K562 (cell line): ENCODE data around the gene MBD2. TPM values are rescaled to one million over a fixed set of nuclear protein-coding genes. Genes with fewer than 3 reads are reported as not detected.
A peak's percentile ranks its signal among the peaks of the same experiment; 100 is the strongest.

Source experiments
- ARHGAP35 ChIP-seq: fragments of 450-650 bp; IDR thresholded peaks from 2 replicates; pipeline ENCODE4 v1.6.1; 2018; ENCODE audit not compliant: partially characterized antibody
- BDP1 ChIP-seq: IDR thresholded peaks from 3 replicates; pipeline ENCODE4 v1.6.1; 2011; ENCODE audit not compliant: insufficient read length, insufficient read depth
- BRD9 ChIP-seq: fragments of 450-650 bp; IDR thresholded peaks from 2 replicates; pipeline ENCODE4 v1.6.1; 2018; ENCODE audit warnings: low read depth; ENCODE audit not compliant: partially characterized antibody
- C11orf30 ChIP-seq: fragments of 450-650 bp; IDR thresholded peaks from 2 replicates; pipeline ENCODE4 v1.6.1; 2016; ENCODE audit warnings: low read depth, mild to moderate bottlenecking
- CEBPB ChIP-seq: fragments of 450-650 bp; IDR thresholded peaks from 2 replicates; pipeline ENCODE4 v1.6.1; 2016; ENCODE audit warnings: missing genetic modification characterization, missing compliant biosample characterization
- CREB3L1 ChIP-seq: fragments of 450-650 bp; IDR thresholded peaks from 2 replicates; pipeline ENCODE4 v1.6.1; 2014; ENCODE audit warnings: low read depth, mild to moderate bottlenecking, moderate library complexity, borderline replicate concordance
- EGR1 ChIP-seq: fragments of 450-650 bp; conservative IDR thresholded peaks from 2 replicates; pipeline ENCODE4 v1.6.1; 2017; ENCODE audit warnings: mild to moderate bottlenecking
- HCFC1 ChIP-seq: IDR thresholded peaks from 2 replicates; pipeline ENCODE4 v1.6.1; 2012; ENCODE audit warnings: low read depth, low read length, improper control_type of control experiment
- HDAC3 ChIP-seq: fragments of 450-650 bp; IDR thresholded peaks from 2 replicates; pipeline ENCODE4 v1.6.1; 2018; ENCODE audit warnings: borderline replicate concordance, mild to moderate bottlenecking, moderate library complexity; ENCODE audit not compliant: partially characterized antibody
- ILK ChIP-seq: fragments of 450-650 bp; IDR thresholded peaks from 2 replicates; pipeline ENCODE4 v1.6.1; 2016; ENCODE audit warnings: missing genetic modification characterization, low read depth, mild to moderate bottlenecking, missing compliant biosample characterization, moderate library complexity, borderline replicate concordance
- JUN ChIP-seq, 2 experiments: sonication (generic) in 1 of 2; formaldehyde crosslinking in 1 of 2; IDR thresholded peaks; 2 replicates each; pipeline versions ENCODE4 v1.6.1 to v1.8.0; 2012 to 2022; ENCODE audit warnings: borderline replicate concordance in 2 of 2, mild to moderate bottlenecking in 2 of 2, improper control_type of control experiment in 1 of 2, low read depth in 1 of 2, low read length in 1 of 2, missing genetic modification reagents in 1 of 2
- MYBL2 ChIP-seq, 2 experiments: fragments of 450-650 bp in 1 of 2; sonication (generic) in 1 of 2; formaldehyde crosslinking in 1 of 2; IDR thresholded peaks; 2 replicates each; pipeline versions ENCODE4 v1.6.1 to v1.8.1; 2017 to 2022; ENCODE audit warnings: borderline replicate concordance in 1 of 2, inconsistent platforms in 1 of 2, low read depth in 1 of 2, mild to moderate bottlenecking in 1 of 2, missing genetic modification reagents in 1 of 2, moderate library complexity in 1 of 2
- MYNN ChIP-seq, 2 experiments: sonication (generic); formaldehyde crosslinking in 1 of 2; IDR thresholded peaks; 2 replicates each; pipeline versions ENCODE4 v1.5.0 to v1.6.1; 2016 to 2020; ENCODE audit warnings: antibody characterized with exemption in 1 of 2, missing genetic modification reagents in 1 of 2
- RB1 ChIP-seq: fragments of 450-650 bp; IDR thresholded peaks from 2 replicates; pipeline ENCODE4 v1.6.1; 2017; ENCODE audit warnings: low read depth, mild to moderate bottlenecking
- RBBP5 ChIP-seq: fragments of 200-600 bp; sonication (generic); IDR thresholded peaks from 2 replicates; pipeline ENCODE4 v1.6.1; 2012; ENCODE audit warnings: borderline replicate concordance, mild to moderate bottlenecking, low read length, control low read depth, inconsistent platforms; ENCODE audit not compliant: insufficient read depth, poor library complexity, severe bottlenecking
- RBFOX2 ChIP-seq: fragments of 200-400 bp; formaldehyde crosslinking; IDR thresholded peaks from 2 replicates; pipeline ENCODE4 v1.6.1; 2017; ENCODE audit warnings: low read depth, mild to moderate bottlenecking, low read length, moderate library complexity
- TAF9B ChIP-seq: fragments of 450-650 bp; IDR thresholded peaks from 2 replicates; pipeline ENCODE4 v1.6.1; 2018; ENCODE audit warnings: mild to moderate bottlenecking; ENCODE audit not compliant: partially characterized antibody
- UBTF ChIP-seq, 2 experiments: IDR thresholded peaks; 2 replicates each; pipeline ENCODE4 v1.6.1; 2012; ENCODE audit warnings: improper control_type of control experiment in 2 of 2, low read depth in 2 of 2, low read length in 2 of 2, borderline replicate concordance in 1 of 2
- ZBTB49 ChIP-seq: sonication (generic); formaldehyde crosslinking; IDR thresholded peaks from 2 replicates; pipeline ENCODE4 v1.8.0; 2022; ENCODE audit warnings: missing genetic modification reagents, mild to moderate bottlenecking, borderline replicate concordance
- ZNF384 ChIP-seq: IDR thresholded peaks from 2 replicates; pipeline ENCODE4 v1.6.1; 2012; ENCODE audit warnings: low read depth, low read length, improper control_type of control experiment
- ZNF717 ChIP-seq: fragments of 250-450 bp; sonication (Bioruptor Pico); IDR thresholded peaks from 2 replicates; pipeline ENCODE4 v1.5.0; 2021
- polyA plus RNA-seq, 8 experiments: library from polyadenylated mRNA; depleted of rRNA in 4 of 8; stranded (reverse) in 5 of 8; unstranded in 3 of 8; fragments of >200 nt; fragmentation: Nextera tagmentation in 2 of 8; fragmentation: Illumina TruSeq in 1 of 8; extraction: Ambion mirVana in 2 of 8; extraction: Trizol in 1 of 8; gene quantifications; 2 replicates each; pipeline versions ENCODE4 v1.2.1 to v1.2.3, GENCODE V29; 2011 to 2014; ENCODE audit warnings: inconsistent platforms in 1 of 8, missing spikeins in 1 of 8
- total RNA-seq, 7 experiments: library from RNA; depleted of rRNA in 6 of 7; stranded (reverse); fragments of >200 nt in 6 of 7; fragmentation: Illumina TruSeq in 2 of 7; extraction: Trizol in 2 of 7; gene quantifications; 2 replicates each; pipeline versions ENCODE4 v1.2.1 to v1.2.3, GENCODE V29; 2011 to 2021; ENCODE audit warnings: low replicate concordance in 1 of 7

The MBD2 gene
- total and polyA plus RNA-seq, 9 of the 15 experiments (the other 6 are each of a cell fraction or from before 2014, with no cell fraction given), result 4.4 to 40.2 (median 13.9) TPM

GRCh38 chr18:54224379-54225014 is at the start of gene MBD2 (continued):
- TF ChIP-seq CREB3L1, result peak; percentile 50; the same call in 1 of the 2 replicates
- no peak for TF ChIP-seq BDP1
- TF ChIP-seq RB1, result peak; percentile 68
- no peak for TF ChIP-seq MYBL2 (IDR thresholded peaks at IDR 0.05; ENCODE audit: low read depth)
- no peak for TF ChIP-seq MYBL2 (CRISPR knock-in tag; IDR thresholded peaks at IDR 0.05; ENCODE audit: borderline replicate concordance)
- no peak for TF ChIP-seq ZNF384
- no peak for TF ChIP-seq ZBTB49 (CRISPR knock-in tag)
- no peak for TF ChIP-seq C11orf30
- TF ChIP-seq RBBP5, result peak; percentile 79
- TF ChIP-seq BRD9, result no peak
- peak; percentile 80 for TF ChIP-seq RBFOX2
- no peak for TF ChIP-seq MYNN (IDR thresholded peaks at IDR 0.05)
- no peak for TF ChIP-seq MYNN (CRISPR knock-in tag; IDR thresholded peaks at IDR 0.05)
- TF ChIP-seq CEBPB (tag), result no peak
- TF ChIP-seq ZNF717, result no peak
- no peak for TF ChIP-seq ILK
- TF ChIP-seq EGR1, result peak; percentile 36; the same call in 1 of the 2 replicates
- no peak for TF ChIP-seq TAF9B
- TF ChIP-seq UBTF (IDR thresholded peaks at IDR 0.05; ENCODE audit: borderline replicate concordance in 1 of 2, low read depth in 2 of 2, low read length in 2 of 2), result 0 out of 4 replicates have a peak, but pooled peaks of 1 of the 2 experiments have one; percentile 34
- TF ChIP-seq HDAC3, result peak; percentile 90
- no peak for TF ChIP-seq JUN (IDR thresholded peaks at IDR 0.05; ENCODE audit: borderline replicate concordance, low read depth, low read length)
- TF ChIP-seq JUN (CRISPR knock-in tag; IDR thresholded peaks at IDR 0.05; ENCODE audit: borderline replicate concordance), result no peak
- TF ChIP-seq ARHGAP35, result no peak
- peak; percentile 54 for TF ChIP-seq HCFC1
